Adrenal gland (tissue), 5 donors: ENCODE data around the gene PPP3CA.

Experiments used
- POLR2A ChIP-seq, 2 donors: fragments of 450-650 bp; IDR thresholded peaks; one replicate each; pipeline ENCODE4 v1.6.1; 2017; ENCODE audit warnings: antibody characterized with exemption in 2 of 2, mild to moderate bottlenecking in 2 of 2, moderate library complexity in 1 of 2
- TF ChIP-seq, protein P1 (sequence below), 6 experiments: fragments of 450-650 bp in 4 of 6; fragments of 200-600 bp in 2 of 6; sonication (generic) in 1 of 6; IDR thresholded peaks; 1 replicate in 5 of 6; 2 replicates in 1 of 6; pipeline versions ENCODE4 v1.5.1 to v1.8.0; 2016 to 2021; ENCODE audit warnings: antibody characterized with exemption in 6 of 6, mild to moderate bottlenecking in 2 of 6, moderate library complexity in 1 of 6
- donor health status: DM: no; HTN: no; CAD: no.

DNA sequence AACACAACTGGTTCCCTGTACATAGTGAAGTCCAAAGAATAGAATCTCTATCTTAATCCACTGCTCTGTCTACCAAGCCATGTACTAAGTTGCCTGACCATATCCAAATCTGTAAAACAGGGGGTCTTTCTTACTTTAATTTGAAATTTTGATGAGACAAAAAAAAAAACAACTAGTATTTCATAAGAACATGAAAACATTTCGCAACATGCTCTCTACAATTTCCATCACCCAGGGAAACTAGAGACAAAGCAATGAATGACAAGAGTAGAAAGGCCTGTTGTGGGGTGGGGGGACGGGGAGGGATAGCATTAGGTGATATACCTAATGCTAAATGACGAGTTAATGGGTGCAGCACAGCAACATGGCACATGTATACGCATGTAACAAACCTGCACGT lies 279.9 kb downstream of the PPP3CA start:
- no peak for TF ChIP-seq POLR2A (IDR thresholded peaks at IDR 0.05)
- TF ChIP-seq, protein P1, sequence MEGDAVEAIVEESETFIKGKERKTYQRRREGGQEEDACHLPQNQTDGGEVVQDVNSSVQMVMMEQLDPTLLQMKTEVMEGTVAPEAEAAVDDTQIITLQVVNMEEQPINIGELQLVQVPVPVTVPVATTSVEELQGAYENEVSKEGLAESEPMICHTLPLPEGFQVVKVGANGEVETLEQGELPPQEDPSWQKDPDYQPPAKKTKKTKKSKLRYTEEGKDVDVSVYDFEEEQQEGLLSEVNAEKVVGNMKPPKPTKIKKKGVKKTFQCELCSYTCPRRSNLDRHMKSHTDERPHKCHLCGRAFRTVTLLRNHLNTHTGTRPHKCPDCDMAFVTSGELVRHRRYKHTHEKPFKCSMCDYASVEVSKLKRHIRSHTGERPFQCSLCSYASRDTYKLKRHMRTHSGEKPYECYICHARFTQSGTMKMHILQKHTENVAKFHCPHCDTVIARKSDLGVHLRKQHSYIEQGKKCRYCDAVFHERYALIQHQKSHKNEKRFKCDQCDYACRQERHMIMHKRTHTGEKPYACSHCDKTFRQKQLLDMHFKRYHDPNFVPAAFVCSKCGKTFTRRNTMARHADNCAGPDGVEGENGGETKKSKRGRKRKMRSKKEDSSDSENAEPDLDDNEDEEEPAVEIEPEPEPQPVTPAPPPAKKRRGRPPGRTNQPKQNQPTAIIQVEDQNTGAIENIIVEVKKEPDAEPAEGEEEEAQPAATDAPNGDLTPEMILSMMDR (IDR thresholded peaks at IDR 0.05): no peak
